Activated T-cell treated with anti-CD3 and anti-CD28 coated beads, Interleukin-2, amount 50 U/mL, for 4 hours (primary cell): ENCODE measurements around the gene RAD51B. TPM values are rescaled to one million over a fixed set of nuclear protein-coding genes. Genes with fewer than 3 reads are reported as not detected.
"Not testable (repeated sequence)": the region's sequence is repeated elsewhere in the genome, so short reads cannot be mapped to it uniquely, and the experiment has no call there.

ENCODE experiments used
- ATAC-seq, 2 donors: fragments of 200-7000 bp; cut with Tn5 transposase; one replicate each; pipeline ENCODE4 v1.10.0; 2021
- DNase-seq: peaks from one replicate; pipeline ENCODE4 v3.0.0-alpha.2; 2020
- H3K27me3 Mint-ChIP-seq: one replicate; pipeline ENCODE4 v1.8.0; 2021; ENCODE audit warnings: low read depth, mixed read lengths
- H3K36me3 Mint-ChIP-seq: one replicate; pipeline ENCODE4 v1.8.0; 2022; ENCODE audit warnings: mixed read lengths; ENCODE audit not compliant: insufficient read depth
- H3K4me1 Mint-ChIP-seq: one replicate; pipeline ENCODE4 v1.8.0; 2021; ENCODE audit warnings: low read depth, mixed read lengths
- H3K4me3 Mint-ChIP-seq: one replicate; pipeline ENCODE4 v1.8.0; 2021; ENCODE audit warnings: mild to moderate bottlenecking, moderate library complexity, mixed read lengths
- H3K9me3 Mint-ChIP-seq: one replicate; pipeline ENCODE4 v1.8.0; 2021; ENCODE audit warnings: mixed read lengths
- total RNA-seq, 3 donors: library from RNA; stranded (reverse); gene quantifications; one replicate each; pipeline ENCODE4 v1.2.1, GENCODE V29; 2021

Gene RAD51B
- total RNA-seq, 3 donors from 2014 or later: 10.6 to 16.1 (median 14.2) TPM

GRCh38 chr14:68079941-68080697 lies 260.5 kb downstream of the RAD51B start:
- no peaks in the 10 kb centered on the region for H3K36me3 Mint-ChIP-seq
- H3K9me3 Mint-ChIP-seq: no peaks in the 10 kb centered on the region
- H3K4me3 Mint-ChIP-seq: no peak overlapping the region
- DNase-seq (no peak), ATAC-seq (no peak)
- no peaks in the 10 kb centered on the region for H3K27me3 Mint-ChIP-seq
- H3K4me1 Mint-ChIP-seq: no peaks in the 10 kb centered on the region

- no peaks in the 10 kb centered on the region for H3K27me3 Mint-ChIP-seq
- no peak overlapping the region for H3K4me3 Mint-ChIP-seq
- DNase-seq (no peak), ATAC-seq (no peak)
- no peaks in the 10 kb centered on the region for H3K36me3 Mint-ChIP-seq
- H3K9me3 Mint-ChIP-seq: no peaks in the 10 kb centered on the region
- H3K4me1 Mint-ChIP-seq: no peaks in the 10 kb centered on the region
Measured at GRCh38 chr14:68081489-68081888, 261.9 kb downstream of the RAD51B start.

GRCh38 chr14:68082698-68083291 lies 263.2 kb downstream of the RAD51B start:
- H3K4me1 Mint-ChIP-seq: no peaks in the 10 kb centered on the region
- no peak overlapping the region for H3K4me3 Mint-ChIP-seq
- DNase-seq: no peak
- H3K36me3 Mint-ChIP-seq: no peaks in the 10 kb centered on the region
- H3K9me3 Mint-ChIP-seq: no peaks in the 10 kb centered on the region
- no peak for ATAC-seq
- H3K27me3 Mint-ChIP-seq: no peaks in the 10 kb centered on the region

- Mint-ChIP-seq H3K4me1 (peaks cover 11% of the 10 kb centered on the region), H3K9me3 (no peaks in the 10 kb centered on the region), H3K36me3 (no peaks in the 10 kb centered on the region), H3K4me3 (no peak overlapping the region), H3K27me3 (no peaks in the 10 kb centered on the region)
- no peak for ATAC-seq
- no peak for DNase-seq
Measured at GRCh38 chr14:68084256-68084655, 264.7 kb downstream of the RAD51B start.

- ATAC-seq (no peak), DNase-seq (no peak)
- Mint-ChIP-seq H3K27me3 (no peaks in the 10 kb centered on the region), H3K9me3 (no peaks in the 10 kb centered on the region), H3K36me3 (no peaks in the 10 kb centered on the region), H3K4me3 (no peak overlapping the region), H3K4me1 (peaks cover 11% of the 10 kb centered on the region)
Measured at GRCh38 chr14:68085742-68086141, 266.2 kb downstream of the RAD51B start.

- Mint-ChIP-seq H3K9me3 (no peaks in the 10 kb centered on the region), H3K36me3 (no peaks in the 10 kb centered on the region), H3K4me1 (peaks cover 11% of the 10 kb centered on the region), H3K4me3 (no peak overlapping the region), H3K27me3 (no peaks in the 10 kb centered on the region)
- ATAC-seq (no peak), DNase-seq (no peak)
Measured at GRCh38 chr14:68088451-68088854, 268.9 kb downstream of the RAD51B start.

- Mint-ChIP-seq H3K4me3 (no peak overlapping the region), H3K9me3 (no peaks in the 10 kb centered on the region), H3K36me3 (no peaks in the 10 kb centered on the region), H3K27me3 (no peaks in the 10 kb centered on the region), H3K4me1 (peaks cover 11% of the 10 kb centered on the region)
- no peak for DNase-seq
- no peak for ATAC-seq
Measured at GRCh38 chr14:68089146-68089731, 269.7 kb downstream of the RAD51B start.

- Mint-ChIP-seq H3K36me3 (peaks cover 10% of the 10 kb centered on the region), H3K4me3 (no peak overlapping the region)
- no peak for ATAC-seq
Measured at GRCh38 chr14:68094158-68094557, 274.6 kb downstream of the RAD51B start.

GRCh38 chr14:68094752-68095151 lies 275.2 kb downstream of the RAD51B start:
- Mint-ChIP-seq H3K27me3 (no peaks in the 10 kb centered on the region), H3K4me3 (no peak overlapping the region), H3K4me1 (peaks cover 2% of the 10 kb centered on the region), H3K36me3 (peaks cover 13% of the 10 kb centered on the region), H3K9me3 (no peaks in the 10 kb centered on the region)
- DNase-seq (no peak), ATAC-seq (no peak)

More at GRCh38 chr14:68094158-68094557, 274.6 kb downstream of the RAD51B start:
- Mint-ChIP-seq H3K9me3 (no peaks in the 10 kb centered on the region), H3K4me1 (peaks cover 3% of the 10 kb centered on the region), H3K27me3 (no peaks in the 10 kb centered on the region)
- DNase-seq: no peak

- H3K36me3 Mint-ChIP-seq: peaks cover 28% of the 10 kb centered on the region
- no peaks in the 10 kb centered on the region for H3K27me3 Mint-ChIP-seq
- H3K9me3 Mint-ChIP-seq: peaks cover 16% of the 10 kb centered on the region
- DNase-seq (no peak), ATAC-seq (no peak)
- H3K4me3 Mint-ChIP-seq: no peak overlapping the region
- H3K4me1 Mint-ChIP-seq: peaks cover 2% of the 10 kb centered on the region
Measured at GRCh38 chr14:68097727-68098126, 278.1 kb downstream of the RAD51B start.

- Mint-ChIP-seq H3K36me3 (peaks cover 28% of the 10 kb centered on the region), H3K4me1 (peaks cover 2% of the 10 kb centered on the region), H3K4me3 (no peak overlapping the region), H3K27me3 (no peaks in the 10 kb centered on the region), H3K9me3 (peaks cover 16% of the 10 kb centered on the region)
- ATAC-seq (no peak), DNase-seq (no peak)
Measured at GRCh38 chr14:68098834-68099233, 279.3 kb downstream of the RAD51B start.

GRCh38 chr14:68099495-68100045 lies 280.0 kb downstream of the RAD51B start:
- peaks cover 28% of the 10 kb centered on the region for H3K36me3 Mint-ChIP-seq
- no peaks in the 10 kb centered on the region for H3K4me1 Mint-ChIP-seq
- no peak for ATAC-seq
- H3K9me3 Mint-ChIP-seq: peaks cover 16% of the 10 kb centered on the region
- H3K4me3 Mint-ChIP-seq: no peak overlapping the region
- DNase-seq: no peak
- H3K27me3 Mint-ChIP-seq: no peaks in the 10 kb centered on the region

GRCh38 chr14:68101715-68102301 lies 282.2 kb downstream of the RAD51B start:
- not testable (repeated sequence) for ATAC-seq, DNase-seq, H3K4me1 Mint-ChIP-seq, H3K4me3 Mint-ChIP-seq, H3K27me3 Mint-ChIP-seq
- Mint-ChIP-seq H3K36me3 (peaks cover 26% of the 10 kb centered on the region), H3K9me3 (peaks cover 16% of the 10 kb centered on the region)

- Mint-ChIP-seq H3K9me3 (peaks cover 16% of the 10 kb centered on the region), H3K27me3 (no peaks in the 10 kb centered on the region), H3K36me3 (peaks cover 18% of the 10 kb centered on the region), H3K4me3 (no peak overlapping the region), H3K4me1 (no peaks in the 10 kb centered on the region)
- no peak for DNase-seq
- no peak for ATAC-seq
Measured at GRCh38 chr14:68103853-68104252, 284.3 kb downstream of the RAD51B start.
